H1 (cell line): ENCODE data around the gene ELL. TPM values are rescaled to one million over a fixed set of nuclear protein-coding genes. Genes with fewer than 3 reads are reported as not detected.

ENCODE experiments used
- CTCF ChIA-PET: fragments of 300-600 bp; sonication (Branson Sonifier 250); formaldehyde crosslinking; loops from one replicate; lab custom pipeline; 2021; ENCODE audit not compliant: partially characterized antibody; lab: Charles Lee
- POLR2A ChIA-PET: fragments of 300-600 bp; sonication (Branson Sonifier 250); formaldehyde crosslinking; loops from one replicate; lab custom pipeline; 2021; ENCODE audit warnings: inconsistent platforms; ENCODE audit not compliant: partially characterized antibody; lab: Charles Lee
- DNase-seq, 2 experiments: peaks; one replicate each; pipeline versions ENCODE4 v3.0.0 to v3.0.0-alpha.2; 2010 to 2022; ENCODE audit warnings: low spot score in 2 of 2, low read depth in 1 of 2, mixed read lengths in 1 of 2
- FAIRE-seq: peaks from 2 replicates; lab custom pipeline; 2011; peaks lifted over from hg19 to GRCh38; lab: Jason Lieb, UNC
- H2AFZ ChIP-seq: 2 replicates; pipeline ENCODE4 v1.8.1; 2012; ENCODE audit warnings: low read length, inconsistent platforms
- H2AK5ac ChIP-seq: 2 replicates; pipeline ENCODE4 v1.6.1; 2013; ENCODE audit warnings: low read depth, low read length
- H2BK120ac ChIP-seq: replicated peaks from 2 replicates; pipeline ENCODE3; 2013; ENCODE audit warnings: low read depth, low read length, inconsistent platforms
- H2BK12ac ChIP-seq: 2 replicates; pipeline ENCODE4 v1.6.1; 2013; ENCODE audit warnings: low read depth, low read length
- H2BK15ac ChIP-seq: 2 replicates; pipeline ENCODE4 v1.6.1; 2013; ENCODE audit warnings: low read length
- H2BK20ac ChIP-seq: 2 replicates; pipeline ENCODE4 v1.6.1; 2013; ENCODE audit warnings: low read length
- H2BK5ac ChIP-seq: 2 replicates; pipeline ENCODE4 v1.6.1; 2013; ENCODE audit warnings: low read depth, low read length
- H3K14ac ChIP-seq: 2 replicates; pipeline ENCODE4 v1.6.1; 2013; ENCODE audit warnings: inconsistent platforms; ENCODE audit not compliant: insufficient read length
- H3K18ac ChIP-seq: 2 replicates; pipeline ENCODE4 v1.6.1; 2013; ENCODE audit warnings: low read length; ENCODE audit errors: extremely low read depth
- H3K23ac ChIP-seq: 2 replicates; pipeline ENCODE4 v1.6.1; 2013; ENCODE audit warnings: inconsistent platforms; ENCODE audit not compliant: insufficient read length
- H3K23me2 ChIP-seq: 2 replicates; pipeline ENCODE4 v1.6.1; 2013; ENCODE audit warnings: low read depth, low read length
- H3K27ac ChIP-seq: 2 replicates; pipeline ENCODE4 v1.6.1; 2011; ENCODE audit warnings: low read depth, low read length, inconsistent platforms
- H3K27me3 ChIP-seq, 4 experiments: replicated peaks in 1 of 4; 1 replicate in 1 of 4; 2 replicates in 3 of 4; pipeline versions ENCODE4 v1.6.1 to v1.8.1; 2011 to 2013; ENCODE audit warnings: low read length in 3 of 4, mild to moderate bottlenecking in 3 of 4, inconsistent platforms in 2 of 4, mixed read lengths in 2 of 4, moderate library complexity in 1 of 4; ENCODE audit not compliant: control insufficient read depth in 3 of 4, insufficient read depth in 3 of 4; ENCODE audit errors: extremely low read depth in 1 of 4
- H3K36me3 ChIP-seq, 4 experiments: 2 replicates each; pipeline versions ENCODE4 v1.6.1 to v1.8.1; 2011 to 2013; ENCODE audit warnings: mild to moderate bottlenecking in 4 of 4, low read length in 3 of 4, moderate library complexity in 2 of 4, control low read depth in 1 of 4, inconsistent platforms in 1 of 4; ENCODE audit not compliant: insufficient read depth in 4 of 4, control insufficient read depth in 2 of 4
- H3K4ac ChIP-seq: replicated peaks from 2 replicates; pipeline ENCODE3; 2013; ENCODE audit warnings: low read length, low read depth, mixed read lengths, inconsistent platforms; ENCODE audit not compliant: insufficient read length
- H3K4me1 ChIP-seq, 4 experiments: replicated peaks in 1 of 4; 1 replicate in 1 of 4; 2 replicates in 3 of 4; pipeline versions ENCODE4 v1.6.1 to v1.8.1; 2011 to 2013; ENCODE audit warnings: low read length in 3 of 4, inconsistent platforms in 2 of 4, mixed read lengths in 1 of 4; ENCODE audit not compliant: insufficient read depth in 4 of 4, control insufficient read depth in 3 of 4
- H3K4me2 ChIP-seq, 2 experiments: 2 replicates each; pipeline versions ENCODE4 v1.6.1 to v1.8.1; 2011 to 2013; ENCODE audit warnings: low read depth in 2 of 2, low read length in 2 of 2, control low read depth in 1 of 2, inconsistent platforms in 1 of 2, mild to moderate bottlenecking in 1 of 2; ENCODE audit not compliant: insufficient read depth in 1 of 2
- H3K4me3 ChIP-seq, 4 experiments: fragments of 200-600, 300-600 bp in 1 of 4; sonication (generic), shearing (Covaris generic), sonication (Bioruptor Twin) in 1 of 4; 2 replicates each; pipeline versions ENCODE4 v1.5.1 to v1.8.1; 2011 to 2016; ENCODE audit warnings: low read length in 4 of 4, low read depth in 3 of 4, control low read depth in 2 of 4, inconsistent platforms in 2 of 4, mild to moderate bottlenecking in 2 of 4, mixed read lengths in 1 of 4, moderate library complexity in 1 of 4; ENCODE audit not compliant: insufficient read depth in 2 of 4; ENCODE audit errors: extremely low read depth in 1 of 4
- H3K56ac ChIP-seq: replicated peaks from 2 replicates; pipeline ENCODE3; 2013; ENCODE audit warnings: low read depth, mild to moderate bottlenecking, mixed read lengths, low read length, inconsistent platforms; ENCODE audit not compliant: insufficient read length
- H3K79me1 ChIP-seq: 2 replicates; pipeline ENCODE4 v1.6.1; 2013; ENCODE audit warnings: low read depth, low read length, control low read depth
- H3K79me2 ChIP-seq, 2 experiments: 2 replicates each; pipeline versions ENCODE4 v1.6.1 to v1.8.1; 2012 to 2013; ENCODE audit warnings: low read length in 2 of 2, mild to moderate bottlenecking in 2 of 2, inconsistent platforms in 1 of 2; ENCODE audit not compliant: insufficient read depth in 2 of 2, control insufficient read depth in 1 of 2
- H3K9ac ChIP-seq, 4 experiments: replicated peaks in 1 of 4; 1 replicate in 1 of 4; 2 replicates in 3 of 4; pipeline versions ENCODE4 v1.6.1 to v1.8.1; 2011 to 2013; ENCODE audit warnings: low read depth in 3 of 4, low read length in 3 of 4, control low read depth in 2 of 4, mild to moderate bottlenecking in 2 of 4, moderate library complexity in 2 of 4, inconsistent platforms in 1 of 4; ENCODE audit errors: extremely low read depth in 1 of 4
- H3K9me3 ChIP-seq, 2 experiments: 2 replicates each; pipeline versions ENCODE4 v1.6.1 to v1.8.1; 2012 to 2013; ENCODE audit warnings: mild to moderate bottlenecking in 2 of 2, moderate library complexity in 2 of 2, control low read depth in 1 of 2, inconsistent platforms in 1 of 2, low read depth in 1 of 2, low read length in 1 of 2, mixed read lengths in 1 of 2; ENCODE audit not compliant: insufficient read depth in 2 of 2
- H4K20me1 ChIP-seq, 2 experiments: replicated peaks in 1 of 2; 2 replicates each; pipeline versions ENCODE3 to v1.8.1; 2011 to 2013; ENCODE audit warnings: inconsistent platforms in 2 of 2, low read length in 2 of 2, mild to moderate bottlenecking in 1 of 2; ENCODE audit not compliant: insufficient read depth in 2 of 2, control insufficient read depth in 1 of 2
- H4K5ac ChIP-seq: 2 replicates; pipeline ENCODE4 v1.6.1; 2013; ENCODE audit warnings: low read length, low read depth, mixed read lengths, inconsistent platforms; ENCODE audit not compliant: insufficient read length
- H4K8ac ChIP-seq: 2 replicates; pipeline ENCODE4 v1.8.0; 2013; ENCODE audit warnings: mild to moderate bottlenecking, moderate library complexity, low read length, inconsistent platforms; ENCODE audit not compliant: insufficient read depth; ENCODE audit errors: extremely low read depth
- H4K91ac ChIP-seq: replicated peaks from 2 replicates; pipeline ENCODE3; 2013; ENCODE audit warnings: low read length, mixed read lengths, inconsistent platforms; ENCODE audit not compliant: insufficient read length
- PHF8 ChIP-seq: fragments of 200-600 bp; sonication (generic); conservative IDR thresholded peaks from 2 replicates; pipeline ENCODE4 v1.7.1; 2012; ENCODE audit warnings: low read depth, mild to moderate bottlenecking, inconsistent platforms, low read length, moderate library complexity
- RNF2 ChIP-seq: fragments of 200-900, 300-1000 bp; sonication (generic); IDR thresholded peaks from 2 replicates; pipeline ENCODE4 v1.7.1; 2016; ENCODE audit warnings: borderline replicate concordance, low read depth, mild to moderate bottlenecking, antibody characterized with exemption, low read length; ENCODE audit not compliant: poor library complexity, severe bottlenecking; ENCODE audit errors: missing control alignments
- WGBS, 2 experiments: shearing (Covaris generic) in 1 of 2; methylation state at CpG; one replicate each; pipeline versions ENCODE4 v1.1.6 to v1.1.7; 2013 to 2015; ENCODE audit warnings: low lambda C conversion rate in 2 of 2, mixed read lengths in 2 of 2, inconsistent platforms in 1 of 2, low coverage in 1 of 2, missing lambda C conversion rate in 1 of 2; ENCODE audit not compliant: insufficient replicate concordance in 2 of 2, insufficient coverage in 1 of 2, insufficient read length in 1 of 2; ENCODE audit errors: extremely low coverage in 1 of 2, missing lambda C conversion rate in 1 of 2; 5-methylcytosine and 5-hydroxymethylcytosine counted together
- polyA plus RNA-seq, 7 experiments: library from polyadenylated mRNA; depleted of rRNA in 3 of 7; stranded (reverse) in 5 of 7; unstranded in 2 of 7; fragments of >200 nt in 5 of 7; fragments of 200-250 nt in 2 of 7; gene quantifications; 1 replicate in 5 of 7; 2 replicates in 1 of 7; 4 replicates in 1 of 7; pipeline versions ENCODE4 v1.2.1 to v1.2.3, GENCODE V29; 2011 to 2013; ENCODE audit warnings: missing spikeins in 2 of 7, mixed read lengths in 2 of 7
- total RNA-seq: library from RNA; stranded (reverse); fragmentation: NEBNext Ultra II Directional; extraction: Animal tissue kit (Norgen Biotek cat#: 25700); gene quantifications from 2 replicates; pipeline ENCODE4 v1.2.1, GENCODE V29; 2021

The ELL gene
- total and polyA plus RNA-seq, 2 of the 8 experiments (the other 6 are each of a cell fraction or from before 2014, with no cell fraction given), result 5.2 to 10.5 TPM

- Histone ChIP-seq H3K23me2 (no peaks in the 10 kb centered on the region), H2BK12ac (no peak overlapping the region), H4K5ac (no peak overlapping the region), H2BK5ac (no peak overlapping the region), H3K9ac (no peak overlapping the region; a peak in 1 of 7 replicates), H3K9me3 (no peaks in the 10 kb centered on the region), H3K4ac (no peak overlapping the region), H3K56ac (no peak overlapping the region), H4K91ac (no peak overlapping the region), H3K18ac (no peak overlapping the region), H2AK5ac (no peak overlapping the region), H4K20me1 (peaks cover 3 to 4% of the 10 kb centered on the region in 2 experiments), H2BK120ac (no peak overlapping the region), H2AFZ (no peak overlapping the region), H3K79me2 (no peaks in the 10 kb centered on the region), H4K8ac (no peak overlapping the region), H3K36me3 (peaks cover 2 to 18% (median 12%) of the 10 kb centered on the region in 4 experiments; a peak in 7 of 8 replicates), H3K14ac (no peak overlapping the region), H3K4me1 (no peaks in the 10 kb centered on the region), H2BK15ac (no peak overlapping the region), H3K4me2 (no peak overlapping the region), H3K27me3 (no peaks in the 10 kb centered on the region; a peak in 1 of 7 replicates), H3K27ac (no peak overlapping the region), H3K23ac (no peak overlapping the region), H3K79me1 (no peaks in the 10 kb centered on the region; the same call in 1 of the 2 replicates), H2BK20ac (no peak overlapping the region), H3K4me3 (no peak overlapping the region)
- 88% methylated on average over 7 of the region's 7 CpGs; no CpG with 5 or more reads in 1 of the 2 experiments for WGBS, 2 experiments
- ChIA-PET POLR2A (interaction anchor here (0.7 to 3.9 kb wide), 10 partner anchors 8 to 460 kb away, joined by 3 to 22 read pairs (median 4); partner anchors contain the start of genes ELL, FKBP8 and REX1BD), CTCF (interaction anchor here (1.2 to 6.1 kb wide), 6 partner anchors 9 to 68 kb away, joined by 4 to 37 read pairs (median 6); partner anchors contain the start of genes ELL and REX1BD)
- FAIRE-seq (no peak), DNase-seq (no peak)
- TF ChIP-seq RNF2 (no peak), PHF8 (no peak)
These were observed 7.9 kb upstream of the ELL start for GRCh38 chr19:18529782-18530181.
